ENCODE measurements around the gene TAF11.
"Not testable (repeated sequence)": the region's sequence is repeated elsewhere in the genome, so short reads cannot be mapped to it uniquely, and the experiment has no call there.

TAF11 gene

GRCh38 chr6:34916348-34916967 is 28.6 kb upstream of the TAF11 start:
- Mint-ChIP-seq H3K9me3 (no peaks in the 10 kb centered on the region), H3K27ac (no peak overlapping the region), H3K27me3 (no peaks in the 10 kb centered on the region), H3K36me3 (ENCODE audit: insufficient read depth) (no peaks in the 10 kb centered on the region), H3K4me3 (no peak overlapping the region), H3K4me1 (ENCODE audit: low read depth in 2 of 2) (peaks cover 14 to 16% of the 10 kb centered on the region in 2 donors)
- ATAC-seq (replicated peaks), result no peak
- no peak for DNase-seq

GRCh38 chr6:34914358-34914757 is 26.5 kb upstream of the TAF11 start:
- Mint-ChIP-seq H3K9me3 (no peaks in the 10 kb centered on the region), H3K27me3 (no peaks in the 10 kb centered on the region), H3K36me3 (ENCODE audit: insufficient read depth) (no peaks in the 10 kb centered on the region), H3K27ac (no peak overlapping the region), H3K4me1 (ENCODE audit: low read depth in 2 of 2) (peaks cover 22 to 24% of the 10 kb centered on the region in 2 donors), H3K4me3 (no peak overlapping the region)
- ATAC-seq (replicated peaks), result no peak
- no peak for DNase-seq

- peak in 1 of 3 experiments; percentile 17 for DNase-seq
- ATAC-seq (replicated peaks), result peak; percentile 97
- peak overlapping the region; percentile 49 to 67 for H3K27ac Mint-ChIP-seq
- peaks cover 24 to 25% of the 10 kb centered on the region in 2 donors for H3K4me1 Mint-ChIP-seq (ENCODE audit: low read depth in 2 of 2)
- no peaks in the 10 kb centered on the region for H3K9me3 Mint-ChIP-seq
- H3K4me3 Mint-ChIP-seq, result peak overlapping the region; percentile 50 to 52
- no peaks in the 10 kb centered on the region for H3K36me3 Mint-ChIP-seq (ENCODE audit: insufficient read depth)
- no peaks in the 10 kb centered on the region for H3K27me3 Mint-ChIP-seq
Measured at GRCh38 chr6:34912715-34913464, 25.0 kb upstream of the TAF11 start.

GRCh38 chr6:34911822-34912221 is 24.0 kb upstream of the TAF11 start:
- ATAC-seq (replicated peaks) (no peak), DNase-seq (no peak)
- Mint-ChIP-seq H3K36me3 (ENCODE audit: insufficient read depth) (no peaks in the 10 kb centered on the region), H3K4me1 (ENCODE audit: low read depth in 2 of 2) (peaks cover 26 to 27% of the 10 kb centered on the region in 2 donors), H3K27me3 (no peaks in the 10 kb centered on the region), H3K9me3 (no peaks in the 10 kb centered on the region), H3K27ac (no peak overlapping the region), H3K4me3 (no peak overlapping the region)

GRCh38 chr6:34909320-34909883 is 21.6 kb upstream of the TAF11 start:
- Mint-ChIP-seq H3K27me3 (no peaks in the 10 kb centered on the region), H3K4me3 (no peak overlapping the region), H3K27ac (peak overlapping the region; percentile 7 to 14), H3K9me3 (no peaks in the 10 kb centered on the region), H3K36me3 (ENCODE audit: insufficient read depth) (peaks cover 6% of the 10 kb centered on the region), H3K4me1 (ENCODE audit: low read depth in 2 of 2) (peaks cover 29 to 37% of the 10 kb centered on the region in 2 donors)
- ATAC-seq (replicated peaks) (no peak), DNase-seq (no peak)

- Mint-ChIP-seq H3K27me3 (no peaks in the 10 kb centered on the region), H3K4me3 (no peak overlapping the region), H3K4me1 (ENCODE audit: low read depth in 2 of 2) (peaks cover 29 to 34% of the 10 kb centered on the region in 2 donors), H3K27ac (peak overlapping the region in 1 of 2 donors; percentile 87), H3K36me3 (ENCODE audit: insufficient read depth) (peaks cover 6% of the 10 kb centered on the region), H3K9me3 (no peaks in the 10 kb centered on the region)
- ATAC-seq (replicated peaks) (no peak), DNase-seq (no peak)
Measured at GRCh38 chr6:34908194-34908593, 20.4 kb upstream of the TAF11 start.

GRCh38 chr6:34906826-34907225 is 19.0 kb upstream of the TAF11 start:
- ATAC-seq (replicated peaks), result no peak
- Mint-ChIP-seq H3K27ac (no peak overlapping the region), H3K4me3 (no peak overlapping the region), H3K36me3 (ENCODE audit: insufficient read depth) (peaks cover 6% of the 10 kb centered on the region), H3K27me3 (no peaks in the 10 kb centered on the region), H3K9me3 (no peaks in the 10 kb centered on the region), H3K4me1 (ENCODE audit: low read depth in 2 of 2) (peaks cover 18 to 24% of the 10 kb centered on the region in 2 donors)
- no peak for DNase-seq

- H3K27me3 Mint-ChIP-seq, result no peaks in the 10 kb centered on the region
- H3K4me1 Mint-ChIP-seq (ENCODE audit: low read depth in 2 of 2), result peaks cover 5 to 21% of the 10 kb centered on the region in 2 donors
- H3K36me3 Mint-ChIP-seq (ENCODE audit: insufficient read depth), result peaks cover 6% of the 10 kb centered on the region
- peak overlapping the region in 1 of 2 donors; percentile 12 for H3K4me3 Mint-ChIP-seq
- peak overlapping the region; percentile 64 to 69 for H3K27ac Mint-ChIP-seq
- no peaks in the 10 kb centered on the region for H3K9me3 Mint-ChIP-seq
- ATAC-seq (replicated peaks) (peak; percentile 26), DNase-seq (no peak)
Measured at GRCh38 chr6:34904990-34905613, 17.3 kb upstream of the TAF11 start.

GRCh38 chr6:34901930-34902329 is 14.1 kb upstream of the TAF11 start:
- no peak overlapping the region for H3K4me3 Mint-ChIP-seq
- H3K36me3 Mint-ChIP-seq (ENCODE audit: insufficient read depth), result peaks cover 6% of the 10 kb centered on the region
- no peaks in the 10 kb centered on the region for H3K27me3 Mint-ChIP-seq
- DNase-seq, result no peak
- peaks cover 7 to 12% of the 10 kb centered on the region in 2 donors for H3K4me1 Mint-ChIP-seq (ENCODE audit: low read depth in 2 of 2)
- no peak overlapping the region for H3K27ac Mint-ChIP-seq
- ATAC-seq (replicated peaks), result no peak
- no peaks in the 10 kb centered on the region for H3K9me3 Mint-ChIP-seq

GRCh38 chr6:34900321-34901031 is 12.6 kb upstream of the TAF11 start:
- Mint-ChIP-seq H3K27ac (no peak overlapping the region), H3K27me3 (no peaks in the 10 kb centered on the region)
- no peak for ATAC-seq (replicated peaks)

GRCh38 chr6:34899748-34900147 is 11.9 kb upstream of the TAF11 start:
- H3K36me3 Mint-ChIP-seq (ENCODE audit: insufficient read depth); H3K4me1 Mint-ChIP-seq (ENCODE audit: low read depth in 2 of 2); H3K4me3 Mint-ChIP-seq; H3K9me3 Mint-ChIP-seq; ATAC-seq (replicated peaks); H3K27me3 Mint-ChIP-seq; DNase-seq; H3K27ac Mint-ChIP-seq: not testable (repeated sequence)

More at GRCh38 chr6:34900321-34901031, 12.6 kb upstream of the TAF11 start:
- no peak for DNase-seq
- Mint-ChIP-seq H3K4me1 (ENCODE audit: low read depth in 2 of 2) (peaks cover 4 to 9% of the 10 kb centered on the region in 2 donors), H3K9me3 (no peaks in the 10 kb centered on the region), H3K36me3 (ENCODE audit: insufficient read depth) (peaks cover 6% of the 10 kb centered on the region), H3K4me3 (no peak overlapping the region)

- no peak for DNase-seq
- peaks cover 2 to 4% of the 10 kb centered on the region in 2 donors for H3K4me1 Mint-ChIP-seq (ENCODE audit: low read depth in 2 of 2)
- H3K9me3 Mint-ChIP-seq, result no peaks in the 10 kb centered on the region
- H3K4me3 Mint-ChIP-seq, result no peak overlapping the region
- H3K27me3 Mint-ChIP-seq, result no peaks in the 10 kb centered on the region
- no peak overlapping the region for H3K27ac Mint-ChIP-seq
- H3K36me3 Mint-ChIP-seq (ENCODE audit: insufficient read depth), result no peaks in the 10 kb centered on the region
- no peak for ATAC-seq (replicated peaks)
Measured at GRCh38 chr6:34897716-34898115, 9.9 kb upstream of the TAF11 start.

- ATAC-seq (replicated peaks), result no peak
- H3K4me1 Mint-ChIP-seq (ENCODE audit: low read depth in 2 of 2), result peaks cover 4 to 7% of the 10 kb centered on the region in 2 donors
- H3K4me3 Mint-ChIP-seq, result no peak overlapping the region
- H3K27me3 Mint-ChIP-seq, result no peaks in the 10 kb centered on the region
- DNase-seq, result no peak
- H3K27ac Mint-ChIP-seq, result no peak overlapping the region
- no peaks in the 10 kb centered on the region for H3K9me3 Mint-ChIP-seq
- H3K36me3 Mint-ChIP-seq (ENCODE audit: insufficient read depth), result no peaks in the 10 kb centered on the region
Measured at GRCh38 chr6:34897130-34897529, 9.3 kb upstream of the TAF11 start.
